ENCODE data around the gene LRP6.

- TF ChIP-seq OSR1 (CRISPR knock-in tag; IDR thresholded peaks at IDR 0.05) (no peak), ARNTL (CRISPR knock-in tag; IDR thresholded peaks at IDR 0.05; ENCODE audit: borderline replicate concordance, low read depth) (no peak), PATZ1 (CRISPR knock-in tag; IDR thresholded peaks at IDR 0.05; ENCODE audit: borderline replicate concordance) (no peak), TOX (CRISPR knock-in tag; IDR thresholded peaks at IDR 0.05; ENCODE audit: borderline replicate concordance) (no peak), CREB5 (CRISPR knock-in tag; IDR thresholded peaks at IDR 0.05; ENCODE audit: low read depth) (no peak), ZFP3 (CRISPR knock-in tag; IDR thresholded peaks at IDR 0.05) (no peak), POU6F1 (CRISPR knock-in tag; IDR thresholded peaks at IDR 0.05; ENCODE audit: borderline replicate concordance, low read depth) (no peak), PPARA (CRISPR knock-in tag; IDR thresholded peaks at IDR 0.05; ENCODE audit: borderline replicate concordance) (no peak), RARB (CRISPR knock-in tag; IDR thresholded peaks at IDR 0.05) (no peak), ZC3H10 (CRISPR knock-in tag; IDR thresholded peaks at IDR 0.05) (no peak), ZNF565 (CRISPR knock-in tag; conservative IDR thresholded peaks at IDR 0.05; ENCODE audit: low read depth) (no peak), ZNF70 (CRISPR knock-in tag; IDR thresholded peaks at IDR 0.05) (no peak), GLIS3 (CRISPR knock-in tag; IDR thresholded peaks at IDR 0.05) (no peak)
Measured at GRCh38 chr12:12315838-12316237, 49.0 kb upstream of the LRP6 start.

Measured in SK-N-SH treated with all-trans-retinoic acid at 6 μM for 48 hours (cell line).